Measurements from ENCODE around the gene KAT5.
"Not testable (repeated sequence)": the region's sequence is repeated elsewhere in the genome, so short reads cannot be mapped to it uniquely, and the experiment has no call there.

The KAT5 gene

DNA sequence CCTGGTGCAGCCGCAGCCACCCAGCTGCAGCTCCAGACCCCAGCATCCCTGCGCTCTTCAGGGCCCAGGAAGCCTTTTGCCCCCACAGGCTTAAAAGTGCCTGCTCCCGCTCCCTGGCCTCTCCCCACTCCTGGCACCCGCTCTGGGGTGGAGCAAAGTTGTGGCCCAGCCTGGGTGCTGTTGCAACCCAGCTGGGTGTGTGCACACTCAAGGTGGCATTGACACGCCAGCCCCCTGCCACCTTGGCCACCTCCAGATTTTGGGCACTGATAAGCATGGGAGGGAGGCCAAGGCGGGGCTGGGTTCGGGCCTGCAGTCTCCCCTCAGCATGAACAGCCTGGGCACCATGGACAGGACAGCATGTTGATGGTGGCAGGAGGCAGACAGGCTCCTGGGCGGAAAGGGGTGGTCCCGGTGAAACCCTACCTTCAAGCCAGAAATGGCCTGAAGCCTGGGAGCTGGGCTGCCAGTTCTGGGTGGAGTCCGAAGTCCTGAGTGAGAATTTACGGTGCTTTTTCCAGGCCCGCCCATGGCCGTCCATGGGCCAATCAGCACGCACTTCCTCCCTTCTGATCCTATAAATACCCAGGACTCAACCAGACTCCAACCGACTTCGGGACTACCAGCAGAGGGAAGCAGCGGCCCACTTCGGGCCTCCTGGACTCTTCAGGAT, 32.1 kb downstream of the KAT5 start:
- DNase-seq (ENCODE audit: low read depth): no peak

DNA sequence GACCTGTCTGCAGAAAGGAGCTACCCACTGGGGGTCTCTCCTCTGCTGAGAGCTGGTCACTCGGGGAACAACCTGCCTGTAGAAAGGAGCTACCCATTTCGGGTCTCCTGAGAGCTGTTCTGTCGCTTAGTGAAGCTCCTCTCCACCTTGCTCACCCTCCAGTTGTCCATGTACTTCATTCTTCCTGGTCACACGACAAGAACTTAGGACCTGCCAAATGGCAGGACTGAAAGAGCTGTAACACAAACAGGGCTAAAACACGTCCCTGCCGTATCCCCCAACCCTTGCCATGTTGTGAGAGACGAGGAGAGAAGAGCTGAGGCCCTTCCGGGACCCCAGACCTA, 32.6 kb downstream of the KAT5 start:
- DNase-seq (ENCODE audit: low read depth): no peak

DNA sequence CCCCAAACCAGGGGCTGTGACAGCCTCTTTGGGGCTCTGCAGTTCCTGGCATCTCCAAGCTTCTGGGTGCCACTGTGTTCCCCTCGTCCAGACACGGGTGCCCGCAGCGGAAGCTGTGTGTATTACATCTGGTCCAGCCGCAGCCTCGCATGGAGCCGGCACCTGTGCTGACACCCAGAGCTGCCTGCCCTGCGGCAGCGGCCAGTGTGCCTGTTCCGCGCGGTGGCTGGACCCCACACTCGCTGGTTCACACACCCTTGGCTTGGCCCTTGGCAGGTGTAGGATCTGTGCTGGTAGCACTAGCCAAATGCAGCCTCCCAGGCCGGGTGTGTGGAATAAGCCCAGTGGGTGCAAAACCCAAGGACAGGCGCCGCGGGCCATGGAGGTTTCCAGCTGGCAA, 33.0 kb downstream of the KAT5 start:
- no peak for DNase-seq (ENCODE audit: low read depth)

DNA sequence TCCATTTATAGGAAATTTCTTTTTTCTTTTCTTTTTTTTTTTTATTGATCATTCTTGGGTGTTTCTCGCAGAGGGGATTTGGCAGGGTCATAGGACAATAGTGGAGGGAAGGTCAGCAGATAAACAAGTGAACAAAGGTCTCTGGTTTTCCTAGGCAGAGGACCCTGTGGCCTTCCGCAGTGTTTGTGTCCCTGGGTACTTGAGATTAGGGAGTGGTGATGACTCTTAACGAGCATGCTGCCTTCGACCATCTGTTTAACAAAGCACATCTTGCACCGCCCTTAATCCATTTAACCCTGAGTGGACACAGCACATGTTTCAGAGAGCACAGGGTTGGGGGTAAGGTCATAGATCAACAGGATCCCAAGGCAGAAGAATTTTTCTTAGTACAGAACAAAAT, 50.1 kb downstream of the KAT5 start:
- DNase-seq (ENCODE audit: low read depth): not testable (repeated sequence)

DNA sequence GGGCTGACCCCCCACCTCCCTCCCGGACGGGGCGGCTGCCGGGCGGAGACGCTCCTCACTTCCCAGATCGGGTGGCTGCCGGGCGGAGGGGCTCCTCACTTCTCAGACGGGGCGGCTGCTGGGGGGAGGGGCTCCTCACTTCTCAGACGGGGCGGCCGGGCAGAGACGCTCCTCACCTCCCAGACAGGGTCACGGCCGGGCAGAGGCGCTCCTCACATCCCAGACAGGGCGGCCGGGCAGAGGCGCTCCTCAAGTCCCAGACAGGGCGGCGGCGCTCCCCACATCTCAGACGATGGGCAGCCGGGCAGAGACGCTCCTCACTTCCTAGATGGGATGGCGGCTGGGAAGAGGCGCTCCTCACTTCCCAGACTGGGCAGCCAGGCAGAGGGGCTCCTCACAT, 50.8 kb downstream of the KAT5 start:
- DNase-seq (ENCODE audit: low read depth): not testable (repeated sequence)

DNA sequence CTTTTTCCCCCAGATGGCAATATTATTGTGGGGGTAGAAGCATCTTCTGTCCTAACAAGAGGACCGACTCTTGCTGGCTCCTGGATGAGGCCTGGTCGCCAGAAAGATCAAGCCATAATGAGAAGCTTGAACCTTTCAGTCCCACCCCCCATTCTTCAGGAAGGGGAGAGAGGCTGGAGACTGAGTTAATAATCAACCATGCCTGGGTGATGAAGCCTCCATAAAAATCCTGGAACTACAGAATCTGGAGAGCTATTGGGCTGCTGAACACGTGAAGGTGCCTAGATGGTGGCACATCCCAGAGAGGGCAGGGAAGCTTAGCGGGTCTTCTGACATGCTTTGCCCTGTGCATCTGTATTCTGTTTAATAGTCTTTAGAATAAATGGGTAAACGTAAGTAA, 52.4 kb downstream of the KAT5 start:
- no peak for DNase-seq (ENCODE audit: low read depth)

DNA sequence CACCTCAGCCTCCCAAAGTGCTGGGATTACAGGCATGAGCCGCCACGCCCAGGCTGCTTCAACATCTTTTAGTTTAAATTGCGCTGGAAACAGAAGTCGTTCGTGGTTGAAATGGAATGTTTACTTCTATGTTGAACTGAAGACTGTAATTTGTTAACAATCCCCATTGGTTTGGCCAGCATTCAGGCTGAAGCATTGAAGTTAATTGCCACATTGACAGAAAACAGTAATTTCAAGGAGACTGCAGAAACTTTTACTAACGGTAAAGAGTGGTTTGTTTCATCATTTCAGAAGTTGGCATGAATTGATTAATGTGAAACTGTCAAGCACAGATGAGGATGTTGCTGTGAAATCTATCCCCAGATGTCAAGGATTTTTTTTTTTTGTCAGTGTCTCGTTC, 54.5 kb downstream of the KAT5 start:
- peak; percentile 43 for DNase-seq (ENCODE audit: low read depth)

DNA sequence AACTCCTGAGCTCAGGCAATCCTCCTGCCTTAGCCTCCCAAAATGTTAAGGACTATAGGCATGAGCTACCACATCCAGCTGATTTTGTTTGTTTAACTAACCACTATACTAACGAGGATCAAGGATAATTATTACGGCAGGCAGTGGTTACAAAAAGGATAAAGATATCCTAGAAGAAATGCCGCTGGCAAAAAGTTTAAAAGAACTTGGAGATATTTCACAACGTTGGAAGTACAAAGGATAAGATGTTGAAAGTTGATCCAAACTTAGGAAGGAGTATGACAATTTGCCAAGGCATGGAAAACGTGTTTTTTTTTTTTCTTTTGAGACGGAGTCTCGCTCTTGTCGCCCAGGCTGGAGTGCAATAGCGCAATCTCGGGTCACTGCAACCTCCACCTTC, 55.4 kb downstream of the KAT5 start:
- no peak for DNase-seq (ENCODE audit: low read depth)

DNA sequence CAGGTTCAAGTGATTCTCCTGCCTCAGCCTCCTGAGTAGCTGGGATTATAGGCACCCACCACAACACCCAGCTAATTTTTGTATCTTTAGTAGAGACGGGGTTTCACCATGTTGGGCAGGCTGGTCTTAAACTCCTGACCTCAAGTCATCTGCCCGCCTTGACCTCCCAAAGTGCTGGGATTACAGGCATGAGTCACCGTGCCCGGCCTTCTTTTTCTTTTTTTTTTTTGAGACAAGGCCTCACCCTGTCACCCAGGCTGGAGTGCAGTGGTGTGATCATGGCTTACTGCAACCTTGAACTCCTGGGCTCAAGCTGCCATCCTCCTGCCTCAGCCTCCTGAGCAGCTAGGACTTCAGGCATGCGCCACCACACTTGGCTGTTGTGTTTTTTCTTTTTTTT, 55.8 kb downstream of the KAT5 start:
- DNase-seq (ENCODE audit: low read depth): not testable (repeated sequence)
